H9 (cell line): ENCODE measurements around the gene ISYNA1. TPM values are rescaled to one million over a fixed set of nuclear protein-coding genes. Genes with fewer than 3 reads are reported as not detected.

Source experiments
- DNase-seq: peaks from one replicate; pipeline ENCODE4 v3.0.0-alpha.2; 2017
- H2AFZ ChIP-seq: one replicate; pipeline ENCODE4 v1.6.1; 2013; ENCODE audit warnings: mild to moderate bottlenecking, low read length, control low read depth, moderate library complexity
- H2AK5ac ChIP-seq: 2 replicates; pipeline ENCODE4 v1.6.1; 2013; ENCODE audit warnings: low read length, control low read depth, mixed read lengths; ENCODE audit not compliant: insufficient read length
- H2BK120ac ChIP-seq: one replicate; pipeline ENCODE4 v1.6.1; 2013; ENCODE audit warnings: low read depth, mild to moderate bottlenecking, low read length, control low read depth, inconsistent platforms; ENCODE audit not compliant: poor library complexity, severe bottlenecking
- H2BK12ac ChIP-seq: 2 replicates; pipeline ENCODE4 v1.6.1; 2013; ENCODE audit warnings: low read length, control low read depth, mixed read lengths, low read depth; ENCODE audit not compliant: insufficient read length
- H2BK15ac ChIP-seq: 2 replicates; pipeline ENCODE4 v1.6.1; 2013; ENCODE audit warnings: low read depth, low read length, control low read depth
- H2BK20ac ChIP-seq: one replicate; pipeline ENCODE4 v1.6.1; 2013; ENCODE audit warnings: low read depth, mild to moderate bottlenecking, low read length, control low read depth, inconsistent platforms; ENCODE audit not compliant: poor library complexity, severe bottlenecking
- H2BK5ac ChIP-seq: 2 replicates; pipeline ENCODE4 v1.6.1; 2013; ENCODE audit warnings: low read length, control low read depth, mixed read lengths; ENCODE audit not compliant: insufficient read length
- H3K14ac ChIP-seq: 2 replicates; pipeline ENCODE4 v1.6.1; 2013; ENCODE audit warnings: low read length, control low read depth; ENCODE audit not compliant: insufficient read depth
- H3K18ac ChIP-seq: 2 replicates; pipeline ENCODE4 v1.6.1; 2013; ENCODE audit warnings: low read depth, mild to moderate bottlenecking, mixed read lengths, low read length, control low read depth; ENCODE audit not compliant: insufficient read length
- H3K23ac ChIP-seq: 2 replicates; pipeline ENCODE4 v1.6.1; 2013; ENCODE audit warnings: low read length, control low read depth, mixed read lengths, low read depth; ENCODE audit not compliant: insufficient read length
- H3K23me2 ChIP-seq: 2 replicates; pipeline ENCODE4 v1.6.1; 2013; ENCODE audit warnings: low read depth, mild to moderate bottlenecking, mixed read lengths, low read length, control low read depth; ENCODE audit not compliant: insufficient read length, poor library complexity, severe bottlenecking
- H3K27ac ChIP-seq: 2 replicates; pipeline ENCODE4 v1.5.1; 2013; ENCODE audit warnings: low read length, control low read depth, mixed read lengths, low read depth; ENCODE audit not compliant: insufficient read length
- H3K27me3 ChIP-seq: 2 replicates; pipeline ENCODE4 v1.6.1; 2013; ENCODE audit warnings: low read length, control low read depth, inconsistent platforms; ENCODE audit not compliant: insufficient read depth
- H3K4ac ChIP-seq: 2 replicates; pipeline ENCODE4 v1.6.1; 2013; ENCODE audit warnings: low read depth, mild to moderate bottlenecking, control low read depth, inconsistent platforms, low read length, moderate library complexity
- H3K4me1 ChIP-seq: 2 replicates; pipeline ENCODE4 v1.6.1; 2013; ENCODE audit warnings: low read length, control low read depth, inconsistent platforms; ENCODE audit not compliant: insufficient read depth
- H3K4me2 ChIP-seq: 2 replicates; pipeline ENCODE4 v1.6.1; 2013; ENCODE audit warnings: low read length, control low read depth, mixed read lengths; ENCODE audit not compliant: insufficient read length, insufficient read depth
- H3K56ac ChIP-seq: 2 replicates; pipeline ENCODE4 v1.6.1; 2013; ENCODE audit warnings: low read depth, mild to moderate bottlenecking, mixed read lengths, low read length, control low read depth; ENCODE audit not compliant: insufficient read length
- H3K79me1 ChIP-seq: 2 replicates; pipeline ENCODE4 v1.6.1; 2013; ENCODE audit warnings: low read depth, mild to moderate bottlenecking, moderate library complexity, low read length, control low read depth, inconsistent platforms; ENCODE audit not compliant: insufficient read depth, poor library complexity, severe bottlenecking
- H3K79me2 ChIP-seq: 2 replicates; pipeline ENCODE4 v1.6.1; 2013; ENCODE audit warnings: low read length, control low read depth, inconsistent platforms; ENCODE audit not compliant: insufficient read depth
- H3K9ac ChIP-seq: 2 replicates; pipeline ENCODE4 v1.6.1; 2013; ENCODE audit warnings: low read length, control low read depth, mixed read lengths; ENCODE audit not compliant: insufficient read length; ENCODE audit errors: extremely low read depth
- H3K9me3 ChIP-seq: one replicate; pipeline ENCODE4 v1.6.1; 2013; ENCODE audit warnings: low read depth, low read length, inconsistent platforms; ENCODE audit not compliant: control insufficient read depth
- H3T11ph ChIP-seq: one replicate; pipeline ENCODE4 v1.6.1; 2013; ENCODE audit warnings: mild to moderate bottlenecking, low read length, control low read depth, inconsistent platforms
- H4K20me1 ChIP-seq: one replicate; pipeline ENCODE4 v1.6.1; 2013; ENCODE audit not compliant: control insufficient read depth, insufficient read length, insufficient read depth
- H4K5ac ChIP-seq: 2 replicates; pipeline ENCODE4 v1.6.1; 2013; ENCODE audit warnings: low read depth, mild to moderate bottlenecking, mixed read lengths, low read length, control low read depth; ENCODE audit not compliant: insufficient read length
- H4K8ac ChIP-seq: replicated peaks from 2 replicates; pipeline ENCODE4 v1.6.1; 2013; ENCODE audit warnings: low read length, control low read depth, mixed read lengths, low read depth; ENCODE audit not compliant: insufficient read length
- H4K91ac ChIP-seq: 2 replicates; pipeline ENCODE4 v1.6.1; 2013; ENCODE audit warnings: low read depth, mild to moderate bottlenecking, moderate library complexity, mixed read lengths, low read length, control low read depth; ENCODE audit not compliant: insufficient read length
- H3K27ac Mint-ChIP-seq, 3 experiments: 2 replicates in 2 of 3; 3 replicates in 1 of 3; pipeline ENCODE4 v1.8.0; 2020 to 2021; ENCODE audit warnings: mixed read lengths in 3 of 3, mild to moderate bottlenecking in 1 of 3, moderate library complexity in 1 of 3
- H3K27me3 Mint-ChIP-seq: 2 replicates; pipeline ENCODE4 v1.8.0; 2021; ENCODE audit warnings: low read depth, mild to moderate bottlenecking, moderate library complexity, mixed read lengths
- H3K36me3 Mint-ChIP-seq, 3 experiments: 2 replicates in 2 of 3; 3 replicates in 1 of 3; pipeline ENCODE4 v1.8.0; 2020 to 2021; ENCODE audit warnings: low read depth in 3 of 3, mixed read lengths in 3 of 3; ENCODE audit not compliant: insufficient read depth in 1 of 3
- H3K4me1 Mint-ChIP-seq, 2 experiments: 2 replicates each; pipeline ENCODE4 v1.8.0; 2020; ENCODE audit warnings: mixed read lengths in 2 of 2
- H3K4me3 Mint-ChIP-seq, 2 experiments: 2 replicates in 1 of 2; 3 replicates in 1 of 2; pipeline ENCODE4 v1.8.0; 2020 to 2021; ENCODE audit warnings: mild to moderate bottlenecking in 2 of 2, mixed read lengths in 2 of 2, moderate library complexity in 1 of 2
- H3K9me3 Mint-ChIP-seq, 2 experiments: 2 replicates in 1 of 2; 3 replicates in 1 of 2; pipeline ENCODE4 v1.8.0; 2020; ENCODE audit warnings: mild to moderate bottlenecking in 2 of 2, mixed read lengths in 2 of 2, moderate library complexity in 1 of 2
- CTCF ChIP-seq: fragments of 200-600 bp; sonication (generic); conservative IDR thresholded peaks from 3 replicates; pipeline ENCODE4 v1.8.0; 2021; ENCODE audit warnings: antibody characterized with exemption, mild to moderate bottlenecking
- WGBS: extraction: QIAGEN DNeasy Blood & Tissue Kit; methylation state at CpG from one replicate; pipeline ENCODE4 v1.1.7; 2013; ENCODE audit warnings: missing lambda C conversion rate, low lambda C conversion rate, mixed read lengths; ENCODE audit not compliant: insufficient read length; ENCODE audit errors: extremely low coverage; 5-methylcytosine and 5-hydroxymethylcytosine counted together
- total RNA-seq: library from RNA; stranded (reverse); gene quantifications from 2 replicates; pipeline ENCODE4 v1.2.1, GENCODE V29; 2021

ISYNA1 gene
- total RNA-seq, 1 experiment from 2014 or later, result 241 TPM

- Histone ChIP-seq H3K4me1 (peaks cover 7% of the 10 kb centered on the region; the same call in 1 of the 2 replicates), H2BK12ac (no peak overlapping the region), H4K20me1 (no peaks in the 10 kb centered on the region), H2AK5ac (no peak overlapping the region), H3K79me2 (no peaks in the 10 kb centered on the region), H3T11ph (no peak overlapping the region), H2BK20ac (no peak overlapping the region), H3K18ac (no peak overlapping the region), H3K23me2 (no peaks in the 10 kb centered on the region), H4K8ac (no peak overlapping the region), H3K27me3 (no peaks in the 10 kb centered on the region), H3K9me3 (no peaks in the 10 kb centered on the region), H3K4me2 (no peak overlapping the region), H3K4ac (no peak overlapping the region), H2BK15ac (no peak overlapping the region), H4K5ac (no peak overlapping the region), H4K91ac (no peak overlapping the region), H2BK5ac (no peak overlapping the region), H2AFZ (no peak overlapping the region), H3K9ac (no peak overlapping the region), H2BK120ac (no peak overlapping the region), H3K23ac (no peak overlapping the region), H3K56ac (no peak overlapping the region), H3K27ac (no peak overlapping the region), H3K14ac (no peak overlapping the region), H3K79me1 (no peaks in the 10 kb centered on the region)
- no peak for DNase-seq
- WGBS, result no CpG with 5 or more reads among the region's 11 CpGs
- Mint-ChIP-seq H3K27ac (no peak overlapping the region), H3K27me3 (peaks cover 1% of the 10 kb centered on the region; the same call in 1 of the 2 replicates), H3K4me1 (peaks cover 16 to 19% of the 10 kb centered on the region in 2 experiments), H3K9me3 (peaks cover 3% of the 10 kb centered on the region in 2 experiments; a peak in 3 of 5 replicates), H3K36me3 (peaks cover 5 to 31% (median 23%) of the 10 kb centered on the region in 3 experiments; a peak in 6 of 7 replicates), H3K4me3 (no peak overlapping the region)
- no peak for TF ChIP-seq CTCF
These were observed 5.9 kb upstream of the ISYNA1 start for GRCh38 chr19:18443831-18444230.
